CD4-positive, alpha-beta T cell treated with Interleukin-4 for 1 hour (primary cell): ENCODE results near the gene DPY30.
A peak's percentile ranks its signal among the peaks of the same experiment; 100 is the strongest.
"Not testable (repeated sequence)": the region's sequence is repeated elsewhere in the genome, so short reads cannot be mapped to it uniquely, and the experiment has no call there.

Experiments
- DNase-seq, 2 donors: peaks; one replicate each; pipeline ENCODE4 v3.0.0-alpha.2; 2020 to 2022

DPY30 gene

DNA sequence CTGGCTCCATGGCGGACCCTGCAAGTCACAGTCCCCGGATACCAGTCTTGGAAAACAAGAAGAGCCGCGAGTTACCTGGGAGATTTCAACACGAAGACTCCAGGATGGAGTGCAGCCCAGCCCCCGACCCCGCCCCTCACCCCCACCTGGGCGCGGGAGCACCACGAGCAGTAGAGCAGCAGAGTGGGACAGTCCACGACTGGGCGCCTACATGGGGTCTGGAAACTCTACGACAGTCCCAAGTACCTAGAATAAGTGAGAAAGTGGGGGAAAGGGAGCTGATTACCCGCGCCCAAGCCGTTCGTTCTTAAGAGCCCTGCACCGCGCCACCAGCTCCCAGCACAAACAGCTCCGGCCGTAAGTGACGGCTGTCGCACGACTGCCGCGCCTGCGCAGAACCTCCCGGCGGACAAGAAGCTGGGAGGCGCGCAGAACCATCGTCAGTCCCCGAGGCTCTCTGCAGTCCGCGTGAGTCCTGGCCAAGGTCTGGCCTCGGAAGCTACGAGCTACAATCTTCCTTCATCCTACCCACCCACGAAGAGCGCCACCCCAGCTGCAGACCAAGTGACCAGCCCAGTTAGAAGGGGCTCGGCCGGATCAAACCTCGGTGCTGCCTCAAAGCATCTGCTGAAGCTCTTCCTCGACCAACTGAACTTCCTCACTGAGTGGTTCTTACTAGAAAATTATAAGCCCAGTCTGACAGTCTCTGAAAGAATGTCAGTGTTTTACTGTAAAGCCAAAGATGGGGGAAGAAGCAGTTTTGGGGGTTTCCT, at the start of gene DPY30:
Gene DPY30, minus strand, starts transcription at position 359 of the 773 bp plus-strand sequence. Its CDS starts 349 bp downstream, at position 10.
- peak; percentile 92 for DNase-seq

DNA sequence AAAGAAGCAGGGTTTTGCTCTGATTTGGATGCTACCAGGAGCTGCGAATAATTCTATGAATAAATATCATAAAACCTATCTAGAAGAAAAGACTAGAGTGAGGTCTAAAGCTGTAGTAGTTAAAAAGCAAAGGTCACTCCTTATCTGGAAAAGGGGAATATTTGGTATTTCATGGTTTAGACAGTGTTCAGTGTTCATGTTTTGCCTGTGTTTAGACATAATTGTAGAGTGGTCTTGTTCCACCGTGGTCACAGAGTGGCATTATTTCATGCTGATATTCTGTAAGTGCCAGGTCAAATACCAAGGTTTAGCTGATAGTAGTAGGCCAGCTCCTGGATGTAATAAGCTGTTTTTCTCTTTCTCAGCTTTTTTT, 34.5 kb upstream of the DPY30 start:
- no peak for DNase-seq

DNA sequence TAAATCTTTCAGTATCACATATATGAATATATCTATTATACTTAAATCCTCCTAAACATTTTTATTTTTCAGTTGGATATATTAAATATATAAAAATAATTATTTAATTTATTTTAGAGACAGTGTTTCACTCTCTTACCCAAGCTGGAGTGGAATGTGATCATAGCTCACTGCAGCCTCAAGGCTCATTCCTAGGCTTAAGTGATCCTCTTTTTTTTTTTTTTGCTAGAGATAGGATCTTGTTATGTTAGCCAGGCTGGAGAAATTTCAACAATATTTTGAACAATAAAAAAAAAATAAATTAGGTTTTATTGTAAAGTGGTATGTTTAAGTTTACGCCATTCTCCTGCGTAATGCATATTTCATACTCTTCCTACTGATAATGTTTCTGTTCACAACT, 27.9 kb upstream of the DPY30 start:
- DNase-seq: no peak

DNA sequence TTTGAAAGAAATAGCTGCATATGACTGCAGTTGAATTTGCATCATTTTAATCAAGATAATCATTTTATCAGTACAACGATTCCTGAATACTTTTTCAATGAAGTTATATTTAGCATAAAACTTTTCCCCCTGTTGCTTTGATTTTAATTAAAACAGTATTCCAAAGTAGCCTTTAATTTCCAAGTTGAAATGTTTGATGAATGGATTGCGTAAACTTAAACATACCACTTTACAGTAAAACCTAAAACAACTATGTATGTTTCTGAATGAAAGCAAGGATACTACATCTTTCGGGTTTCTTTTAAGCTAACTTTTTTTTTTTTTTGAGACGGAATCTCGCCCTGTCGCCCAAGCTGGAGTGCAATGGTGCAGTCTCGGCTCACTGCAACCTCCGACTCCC, 25.1 kb upstream of the DPY30 start:
- no peak for DNase-seq

DNA sequence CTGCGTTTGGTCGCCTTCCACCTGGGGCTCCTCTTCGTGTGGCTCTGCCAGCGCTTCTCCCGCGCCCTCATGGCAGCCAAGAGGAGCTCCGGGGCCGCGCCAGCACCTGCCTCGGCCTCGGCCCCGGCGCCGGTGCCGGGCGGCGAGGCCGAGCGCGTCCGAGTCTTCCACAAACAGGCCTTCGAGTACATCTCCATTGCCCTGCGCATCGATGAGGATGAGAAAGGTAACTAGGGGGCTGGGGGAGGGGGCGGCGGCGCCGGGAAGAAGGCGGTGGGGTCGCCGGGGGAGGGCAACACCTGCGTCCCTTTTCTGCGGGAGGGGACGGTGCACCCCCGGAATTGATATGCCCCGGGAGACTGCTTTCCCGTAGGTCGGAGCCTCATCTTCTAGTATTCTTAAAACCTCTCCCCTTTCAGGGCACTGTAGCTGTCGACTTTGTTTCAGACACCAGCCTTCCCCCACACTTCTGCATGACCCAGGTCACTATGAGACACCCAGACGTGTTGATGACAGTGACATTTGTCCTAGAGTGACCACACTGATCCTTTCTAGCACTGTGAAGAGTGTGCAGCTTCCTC, 24.5 kb upstream of the DPY30 start:
- DNase-seq: peak; percentile 24 to 27

DNA sequence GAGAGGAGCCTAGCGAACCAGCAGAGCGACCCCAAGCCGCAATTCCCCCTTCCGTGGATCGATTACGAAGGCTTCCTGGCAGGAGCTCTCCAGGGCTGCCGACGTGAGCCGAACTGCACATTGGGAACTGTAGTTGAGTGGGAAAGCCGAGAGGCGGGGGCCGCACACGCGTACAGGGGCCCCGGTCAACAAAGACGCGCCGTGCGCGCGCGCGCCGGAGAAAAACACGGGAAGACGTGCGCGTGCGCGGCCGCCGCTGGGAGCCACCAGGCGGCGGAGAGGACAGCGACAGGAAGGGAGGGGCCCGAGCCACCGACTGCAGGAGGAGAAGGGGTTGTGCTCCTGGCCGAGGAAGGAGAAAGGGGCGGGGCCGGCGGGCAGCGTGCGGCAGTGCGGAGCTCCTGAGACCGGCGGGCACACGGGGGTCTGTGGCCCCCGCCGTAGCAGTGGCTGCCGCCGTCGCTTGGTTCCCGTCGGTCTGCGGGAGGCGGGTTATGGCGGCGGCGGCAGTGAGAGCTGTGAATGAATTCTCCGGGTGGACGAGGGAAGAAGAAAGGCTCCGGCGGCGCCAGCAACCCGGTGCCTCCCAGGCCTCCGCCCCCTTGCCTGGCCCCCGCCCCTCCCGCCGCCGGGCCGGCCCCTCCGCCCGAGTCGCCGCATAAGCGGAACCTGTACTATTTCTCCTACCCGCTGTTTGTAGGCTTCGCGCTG, 23.9 kb upstream of the DPY30 start, which contains the start of gene SPAST:
Gene SPAST, plus strand, starts transcription at position 247 of the 711 bp plus-strand sequence. Its CDS starts 276 bp downstream, at position 523.
- peak; percentile 95 to 97 for DNase-seq

DNA sequence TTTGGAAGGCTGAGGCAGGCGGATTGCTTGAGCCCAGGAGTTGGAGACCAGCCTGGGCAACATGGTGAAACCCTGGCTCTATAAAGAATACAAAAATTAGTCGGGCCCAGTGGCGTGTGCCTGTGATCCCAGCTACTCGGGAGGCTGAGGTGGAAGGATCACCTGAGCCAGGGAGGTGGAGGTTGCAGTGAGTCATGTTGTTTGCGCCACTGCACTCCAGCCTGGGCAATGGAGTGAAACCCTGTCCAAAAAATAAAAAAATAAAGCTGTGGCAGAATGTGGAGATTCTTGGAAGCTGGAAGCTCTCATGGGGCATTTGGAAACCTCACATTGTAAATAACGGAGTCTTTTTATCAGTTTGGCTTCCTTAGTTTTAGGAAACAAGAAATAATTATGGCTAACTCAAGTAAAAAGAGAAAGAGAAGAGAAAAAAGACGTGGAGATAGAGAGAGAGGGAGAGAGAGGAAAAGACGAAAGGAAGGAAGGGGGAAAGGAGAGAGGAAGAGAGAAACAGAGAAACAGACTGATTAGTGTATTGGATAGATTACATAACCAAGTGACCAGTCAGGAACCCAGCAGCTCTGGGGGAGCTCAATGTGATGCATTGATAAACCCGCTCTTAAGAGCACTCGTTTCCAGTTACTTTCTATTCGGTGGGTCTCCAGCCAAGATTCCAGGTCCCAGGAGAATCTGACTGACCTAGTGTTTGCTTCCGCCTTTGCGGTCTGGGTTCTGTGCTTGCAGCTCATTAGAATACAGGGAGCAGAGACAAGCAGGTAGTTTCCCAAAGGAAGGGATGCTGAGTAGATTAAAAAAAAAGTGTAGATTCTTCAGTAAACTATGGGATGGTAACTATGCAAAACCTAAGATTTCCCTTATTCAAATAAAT, 22.6 kb upstream of the DPY30 start:
- DNase-seq: peak; percentile 2 to 18

DNA sequence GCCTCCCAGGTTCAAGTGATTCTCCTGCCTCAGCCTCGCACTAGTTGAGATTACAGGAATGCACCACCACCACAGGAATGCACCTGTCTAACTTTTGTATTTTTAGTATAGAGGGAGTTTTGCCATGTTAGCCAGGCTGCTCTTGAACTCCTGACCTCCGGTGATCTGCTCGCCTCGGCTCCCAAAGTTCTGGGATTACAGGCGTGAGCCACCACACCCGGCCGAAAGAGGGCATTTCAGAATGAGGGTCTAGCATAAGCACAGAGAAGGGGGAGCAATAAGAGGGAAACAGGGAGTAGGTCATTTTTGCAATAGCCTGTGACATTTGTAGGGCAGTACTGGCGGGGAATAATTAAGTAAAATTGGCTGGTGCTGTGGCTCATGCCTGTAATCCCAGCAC, 21.8 kb upstream of the DPY30 start:
- no peak for DNase-seq

DNA sequence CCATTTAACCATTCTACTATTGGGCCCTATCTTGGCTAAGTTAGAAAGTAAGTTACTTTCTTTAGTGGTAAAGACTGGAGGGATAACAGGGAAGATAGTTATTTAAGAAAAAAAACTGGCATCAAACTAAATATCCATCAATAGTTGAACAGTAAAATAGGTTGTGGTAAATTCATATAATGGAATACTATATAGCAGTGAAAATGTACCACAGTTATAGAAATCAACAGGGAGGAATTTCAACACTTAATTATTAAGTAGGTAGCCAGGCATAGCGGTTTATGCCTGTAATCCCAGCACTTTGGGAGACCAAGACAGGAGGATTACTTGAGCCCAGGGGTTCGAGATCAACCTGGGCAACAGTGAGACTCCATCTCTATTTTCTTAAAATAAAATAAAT, 20.7 kb upstream of the DPY30 start:
- no peak for DNase-seq

DNA sequence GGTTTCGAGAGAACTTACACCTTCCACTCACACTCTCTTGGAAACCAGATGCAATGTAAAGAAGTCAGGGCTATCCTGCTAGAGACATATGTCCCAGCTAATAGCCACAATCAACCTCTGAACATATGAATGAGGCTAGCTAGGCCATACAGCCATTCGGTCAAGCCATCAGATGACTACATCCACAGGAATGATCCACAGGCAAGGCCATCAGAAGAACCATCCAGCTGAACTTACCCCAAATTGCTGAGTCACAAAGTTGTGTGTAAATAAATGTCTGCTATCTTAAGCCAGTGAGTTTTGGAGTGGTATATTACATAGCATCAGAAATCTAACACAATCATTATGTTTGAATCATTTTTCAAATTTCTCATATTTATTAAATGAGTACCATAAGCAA, 18.5 kb upstream of the DPY30 start:
- no peak for DNase-seq

DNA sequence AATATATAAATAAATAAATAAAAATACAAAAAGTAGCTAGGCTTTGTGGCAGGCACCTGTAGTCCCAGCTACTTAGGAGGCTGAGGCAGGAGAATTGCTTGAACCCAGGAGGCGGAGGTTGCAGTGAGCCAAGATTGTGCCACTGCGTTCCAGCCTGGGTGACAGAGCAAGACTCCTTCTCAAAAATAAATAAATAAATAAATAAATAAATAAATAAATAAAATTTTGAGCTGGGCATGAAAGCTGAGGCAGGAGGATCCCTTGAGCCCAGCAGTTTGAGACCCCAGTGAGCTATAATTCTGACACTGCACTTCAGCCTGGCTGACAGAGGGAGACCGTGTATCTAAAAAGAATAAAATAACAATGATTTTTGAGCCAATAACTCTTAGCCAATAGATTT, 15.0 kb upstream of the DPY30 start:
- DNase-seq: not testable (repeated sequence)

DNA sequence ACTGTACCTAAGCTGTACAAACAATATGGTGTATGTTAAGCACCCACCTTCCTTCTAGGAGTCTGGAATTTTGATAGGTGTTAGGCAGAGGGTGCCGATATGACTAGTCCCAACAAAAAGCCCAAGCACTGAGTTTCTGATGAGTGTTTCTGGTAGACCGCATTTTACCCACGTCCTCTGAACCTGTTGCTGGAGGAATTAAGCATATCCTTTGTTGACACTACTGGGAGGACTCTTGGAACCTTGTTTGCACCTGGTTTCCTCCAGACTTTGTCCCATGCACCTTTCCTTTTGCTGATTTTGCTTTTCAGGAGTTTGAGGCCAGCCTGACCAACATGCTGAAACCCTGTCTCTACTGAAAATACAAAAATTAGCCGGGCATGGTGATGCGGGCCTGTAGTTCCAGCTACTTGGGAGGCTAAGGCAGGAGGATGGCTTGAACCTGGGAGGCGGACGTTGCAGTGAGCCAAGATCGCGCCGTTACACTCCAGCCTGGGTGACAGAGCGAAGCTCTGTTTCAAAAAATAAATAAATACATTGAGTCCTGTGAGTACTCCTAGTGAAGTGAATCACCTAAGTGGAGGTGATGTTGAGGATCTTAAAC, 12.3 kb upstream of the DPY30 start:
- no peak for DNase-seq

DNA sequence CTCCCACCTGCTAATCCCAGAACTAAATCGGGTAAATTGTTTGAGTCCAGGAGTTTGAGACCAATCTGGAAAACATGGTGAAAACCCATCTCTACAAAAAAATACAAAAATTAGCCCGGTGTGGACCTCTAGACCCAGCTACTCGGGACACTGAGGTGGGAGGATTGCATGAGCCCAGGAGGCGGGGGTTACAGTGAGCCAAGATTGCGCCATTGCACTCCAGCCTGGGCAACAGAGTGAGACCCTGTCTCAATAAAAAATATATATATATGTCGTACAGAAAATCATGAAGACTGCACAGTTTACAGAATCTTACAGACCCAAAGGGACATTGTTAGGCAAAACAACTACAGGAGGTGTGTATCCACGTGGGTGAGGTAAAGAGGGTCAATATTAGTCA, 4.0 kb upstream of the DPY30 start:
- DNase-seq: no peak

DNA sequence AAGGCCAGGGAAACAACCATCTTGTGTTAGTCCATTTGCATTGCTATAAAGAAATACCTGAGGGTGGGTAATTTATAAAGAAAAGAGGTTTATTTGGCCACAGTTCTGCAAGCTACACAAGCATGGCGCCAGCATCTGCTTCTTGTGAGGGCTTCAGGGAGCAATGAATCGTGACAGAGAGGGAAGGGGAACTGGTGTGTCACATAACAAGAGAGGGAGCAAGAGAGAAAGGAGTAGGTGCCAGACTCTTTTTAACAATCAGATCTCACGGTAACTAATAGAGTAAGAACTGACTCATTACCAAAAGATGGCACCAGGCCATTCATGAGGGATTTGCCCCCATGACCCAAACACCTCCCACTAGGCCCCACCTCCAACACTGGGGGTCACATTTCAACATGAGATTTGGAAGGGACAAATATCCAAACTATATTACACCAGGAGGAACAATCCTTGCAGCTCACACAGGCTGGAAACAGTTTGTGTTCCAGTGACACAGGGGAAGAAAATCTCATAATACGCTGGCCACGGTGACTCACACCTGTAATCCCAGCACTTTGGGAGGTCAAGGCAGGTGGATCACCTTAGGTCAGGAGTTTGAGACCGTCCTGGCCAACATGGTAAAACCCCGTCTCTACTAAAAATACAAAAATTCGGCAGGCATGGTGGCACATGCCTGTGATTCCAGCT, 5.3 kb downstream of the DPY30 start:
- DNase-seq: not testable (repeated sequence)

DNA sequence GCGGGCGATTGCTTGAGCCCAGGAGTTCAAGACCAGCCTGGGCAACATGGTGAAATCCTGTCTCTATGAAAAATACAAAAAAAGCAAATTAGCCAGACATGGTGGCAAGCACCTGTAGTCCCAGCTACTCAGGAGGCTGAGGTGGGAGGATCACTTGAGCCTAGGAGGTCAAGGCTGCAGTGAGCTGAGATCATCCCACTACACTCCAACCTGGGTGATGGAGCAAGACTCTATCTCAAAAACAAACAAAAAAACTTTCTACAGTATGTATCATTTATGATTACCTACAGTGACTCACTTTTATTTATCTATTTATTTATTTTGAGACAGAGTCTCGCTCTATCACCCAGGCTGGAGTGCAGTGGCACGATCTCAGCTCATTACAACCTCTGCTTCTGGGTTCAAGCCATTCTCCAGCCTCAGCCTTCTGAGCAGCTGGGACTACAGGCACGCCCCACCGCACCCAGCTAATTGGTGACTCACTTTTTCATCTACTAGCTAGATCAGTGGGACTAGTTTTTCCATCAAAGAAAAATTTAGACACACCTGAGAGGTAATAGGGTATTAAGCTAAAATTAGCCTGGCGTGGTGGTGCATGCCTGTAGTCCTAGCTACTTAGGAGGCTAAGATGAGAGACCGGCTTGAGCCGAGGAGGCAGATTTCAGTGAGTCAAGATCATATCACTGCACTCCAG, 20.7 kb downstream of the DPY30 start:
- not testable (repeated sequence) for DNase-seq

DNA sequence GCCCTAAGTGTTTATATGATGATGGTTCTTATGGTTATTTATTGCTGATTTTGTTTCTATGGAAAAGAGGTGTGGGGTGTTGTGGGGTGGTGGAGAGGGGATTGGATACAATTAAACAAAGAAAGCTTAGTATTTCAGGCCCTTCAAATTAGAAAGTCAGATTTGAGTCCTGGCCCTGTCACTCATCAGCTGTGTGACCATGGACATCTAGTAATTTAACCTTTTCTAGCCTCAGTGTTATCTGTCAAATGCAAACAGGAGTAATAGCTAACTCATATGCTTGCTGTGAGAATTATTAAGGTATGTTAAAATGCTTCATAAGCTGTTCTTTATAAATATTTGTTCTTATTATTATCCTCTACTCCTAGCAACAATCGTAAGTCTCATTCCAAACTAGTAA, 26.7 kb downstream of the DPY30 start:
- DNase-seq: no peak

DNA sequence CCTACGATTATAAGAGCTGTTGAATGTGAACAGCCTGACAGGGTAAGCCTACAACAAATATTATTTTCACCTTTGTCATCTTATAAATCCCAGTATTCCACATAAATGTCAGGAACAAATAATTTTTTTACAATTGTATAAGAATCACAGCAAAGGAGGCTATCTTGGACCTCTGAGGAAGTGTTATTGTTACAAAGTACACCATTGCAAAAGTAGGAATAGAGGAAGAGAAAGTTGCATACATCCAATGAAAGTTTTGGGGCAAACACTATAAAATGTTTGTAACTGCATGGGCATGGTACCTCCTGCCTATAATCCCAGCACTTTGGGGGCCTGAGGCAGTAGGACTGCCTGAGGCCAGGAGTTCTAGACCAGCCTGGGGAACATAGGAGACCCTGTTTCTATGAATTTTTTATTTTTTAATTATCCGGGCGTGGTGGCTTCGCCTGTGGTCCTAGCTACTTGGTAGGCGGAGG, 28.1 kb downstream of the DPY30 start:
- DNase-seq: no peak

DNA sequence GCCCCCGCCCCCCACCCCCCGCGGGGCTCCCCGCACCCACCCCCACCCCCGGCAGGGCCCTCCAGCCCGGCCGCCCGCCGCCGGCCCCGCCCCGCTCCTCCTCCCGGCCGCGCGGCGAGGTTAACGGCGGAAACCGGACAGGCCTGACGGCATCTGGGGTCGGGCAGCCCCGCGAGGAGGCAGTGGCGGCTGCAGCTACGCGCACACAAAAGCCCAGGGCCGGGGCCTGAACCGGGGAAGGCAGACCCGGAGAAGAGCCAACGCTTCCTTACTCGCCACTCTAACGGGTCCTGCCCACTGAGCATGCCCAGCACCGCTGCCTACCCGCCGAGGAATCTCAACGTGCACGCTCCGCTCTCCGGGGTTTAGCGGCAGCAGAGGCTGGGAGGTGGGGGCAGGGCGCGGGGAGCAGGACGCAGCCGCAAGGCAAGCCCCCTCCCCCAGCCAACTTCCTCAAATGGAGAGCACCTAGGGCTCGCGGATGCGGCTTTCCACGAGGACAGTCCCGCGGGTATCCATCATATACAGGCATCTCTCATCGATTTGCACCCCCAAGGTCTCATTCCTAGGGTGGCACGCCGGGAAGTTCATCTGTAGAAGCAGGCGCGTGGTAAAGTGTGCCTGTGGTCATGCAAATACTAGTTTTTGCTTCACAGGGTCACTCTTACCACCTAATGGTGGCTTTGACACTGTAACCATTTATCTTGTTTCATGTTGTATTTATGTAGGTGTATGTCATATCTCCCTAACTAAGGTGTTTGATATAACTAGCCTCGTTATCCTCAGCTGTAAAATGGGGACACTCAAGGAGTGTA, 28.7 kb downstream of the DPY30 start, which contains the start of gene MEMO1:
Gene MEMO1, minus strand, starts transcription at position 339 of the 815 bp plus-strand sequence. CDS start 761 bp downstream, outside the sequence.
- peak; percentile 91 to 93 for DNase-seq

DNA sequence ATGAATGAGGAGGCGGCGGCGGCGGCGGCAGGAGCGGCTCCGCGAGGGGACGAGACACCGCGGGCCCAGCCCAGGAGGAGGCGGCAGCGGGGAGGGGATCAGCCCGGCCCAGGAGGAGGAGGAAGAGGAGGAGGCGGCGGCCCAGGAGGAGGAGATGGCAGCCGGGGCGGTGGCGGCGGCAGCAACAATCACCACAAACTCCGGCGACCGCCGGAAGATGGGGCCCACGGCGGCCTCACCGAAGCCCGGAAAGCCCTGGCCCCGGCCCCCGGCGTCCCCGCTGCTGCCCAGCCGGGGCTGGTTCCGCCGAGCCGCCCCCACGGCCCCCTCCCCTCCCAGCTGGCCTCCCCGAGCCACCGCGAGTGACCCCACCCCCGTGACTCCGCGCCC, 29.3 kb downstream of the DPY30 start:
- DNase-seq: peak; percentile 78 to 79
